Heart right ventricle (tissue), 16 donors: Measurements from ENCODE around the gene ST8SIA5. TPM values are rescaled to one million over a fixed set of nuclear protein-coding genes. Genes with fewer than 3 reads are reported as not detected.

ENCODE experiments used
- ATAC-seq, 8 donors: fragments of 200-7000 bp; cut with Tn5 transposase; one replicate each; pipeline ENCODE4 v1.9.1; 2020; ENCODE audit warnings: mild to moderate bottlenecking in 8 of 8, moderate library complexity in 8 of 8, moderate number of reproducible peaks in 1 of 8
- DNase-seq, 2 donors: peaks; one replicate each; pipeline ENCODE4 v3.0.0-alpha.2; 2020
- H3K27ac ChIP-seq, 10 donors: fragments of 200-600 bp; sonication (generic) in 2 of 10; one replicate each; pipeline versions ENCODE4 v1.5.0 to v1.8.0; 2020 to 2022; ENCODE audit warnings: mild to moderate bottlenecking in 3 of 10
- H3K27me3 ChIP-seq, 7 donors: fragments of 200-600 bp; one replicate each; pipeline ENCODE4 v1.8.0; 2021 to 2022; ENCODE audit warnings: mild to moderate bottlenecking in 2 of 7
- H3K36me3 ChIP-seq, 9 donors: fragments of 200-600 bp; sonication (generic) in 1 of 9; one replicate each; pipeline versions ENCODE4 v1.5.0 to v1.8.0; 2020 to 2022; ENCODE audit warnings: mild to moderate bottlenecking in 2 of 9
- H3K4me1 ChIP-seq, 9 donors: fragments of 200-600 bp; sonication (generic) in 1 of 9; one replicate each; pipeline versions ENCODE4 v1.5.0 to v1.8.0; 2020 to 2022; ENCODE audit warnings: mild to moderate bottlenecking in 4 of 9
- H3K4me3 ChIP-seq, 10 donors: fragments of 200-600 bp; sonication (generic) in 2 of 10; one replicate each; pipeline versions ENCODE4 v1.5.0 to v1.8.0; 2020 to 2022; ENCODE audit warnings: mild to moderate bottlenecking in 7 of 10, moderate library complexity in 2 of 10
- H3K9me3 ChIP-seq, 11 donors: fragments of 200-600 bp in 10 of 11; sonication (generic) in 2 of 11; one replicate each; pipeline versions ENCODE4 v1.5.0 to v1.8.0; 2013 to 2022; ENCODE audit warnings: mild to moderate bottlenecking in 2 of 11, control low read depth in 1 of 11, moderate library complexity in 1 of 11
- WGBS, 2 donors: extraction: QIAGEN DNeasy Blood & Tissue Kit; methylation state at CpG; one replicate each; pipeline ENCODE4 v1.1.7; 2013; ENCODE audit warnings: inconsistent platforms in 1 of 2; 5-methylcytosine and 5-hydroxymethylcytosine counted together
- intact Hi-C, 10 donors: fragments of 100-400 bp; cut with DNase I; formaldehyde crosslinking; loops; one replicate each; pipeline versions ENCODE4 v1.11.1 to v1.14.2; 2022
- polyA plus RNA-seq, 2 donors: library from polyadenylated mRNA; stranded (reverse); fragments of 200-250 nt; gene quantifications; one replicate each; pipeline ENCODE4 v1.2.3, GENCODE V29; 2013
- total RNA-seq, 10 donors: library from RNA; stranded (reverse); fragmentation: NEBNext Ultra II Directional in 3 of 10; extraction: Animal tissue kit (Norgen Biotek cat#: 25700) in 3 of 10; gene quantifications; one replicate each; pipeline versions ENCODE4 v1.2.1 to v1.2.4, GENCODE V29; 2021 to 2023
- TF ChIP-seq, protein P1 (sequence below), 9 donors: fragments of 200-600 bp; sonication (generic) in 2 of 9; IDR thresholded peaks; one replicate each; pipeline versions ENCODE4 v1.5.0 to v1.8.0; 2021 to 2022; ENCODE audit warnings: antibody characterized with exemption in 9 of 9, mild to moderate bottlenecking in 5 of 9, moderate library complexity in 1 of 9
- donor health status: Arrhythmogenic right ventricular cardiomyopathy.
- donor health status: ischemic (EF 13 %, LVEDD 7.1; RV severe dilation, severe dysfunction).
- donor health status: healthy with polysubstance abuse.
- donor health status: DM: no; HTN: yes; CAD: no.
- donor health status: DM: no; HTN: no; CAD: no.
- donor health status: ischemic (EF 25% LVEDD 6.9; RV normal size, moderate dysfunction).
- donor health status: ischemic (EF 25% LVEDD 5.7; RV mildly dilated, moderate dysfunction).
- donor health status: healthy.
- donor health status: DM: yes; HTN: yes; CAD: no.
- donor health status: Ischemic cardiomyopathy.
- donor health status: ischemic (EF 35%, LVEDD 5.7; RV mildly dilated, moderate dysfunction).
- donor health status: nonischemic (EF 11% LVEDD 7.7; RV severe dilation, severe dysfunction).
- donor health status: DM: yes; HTN: yes; CAD: no.
- donor health status: PGD.
- donor health status: ischemic (EF 29% LVEDD 5.4; RV normal size, mild dysfunction).
- donor health status: nonischemic (EF 23%, LVEDD 6.1; RV moderate dilation, normal function).

Gene ST8SIA5
- total and polyA plus RNA-seq, 12 donors, result 1.0 to 16.8 (median 5.1) TPM

DNA sequence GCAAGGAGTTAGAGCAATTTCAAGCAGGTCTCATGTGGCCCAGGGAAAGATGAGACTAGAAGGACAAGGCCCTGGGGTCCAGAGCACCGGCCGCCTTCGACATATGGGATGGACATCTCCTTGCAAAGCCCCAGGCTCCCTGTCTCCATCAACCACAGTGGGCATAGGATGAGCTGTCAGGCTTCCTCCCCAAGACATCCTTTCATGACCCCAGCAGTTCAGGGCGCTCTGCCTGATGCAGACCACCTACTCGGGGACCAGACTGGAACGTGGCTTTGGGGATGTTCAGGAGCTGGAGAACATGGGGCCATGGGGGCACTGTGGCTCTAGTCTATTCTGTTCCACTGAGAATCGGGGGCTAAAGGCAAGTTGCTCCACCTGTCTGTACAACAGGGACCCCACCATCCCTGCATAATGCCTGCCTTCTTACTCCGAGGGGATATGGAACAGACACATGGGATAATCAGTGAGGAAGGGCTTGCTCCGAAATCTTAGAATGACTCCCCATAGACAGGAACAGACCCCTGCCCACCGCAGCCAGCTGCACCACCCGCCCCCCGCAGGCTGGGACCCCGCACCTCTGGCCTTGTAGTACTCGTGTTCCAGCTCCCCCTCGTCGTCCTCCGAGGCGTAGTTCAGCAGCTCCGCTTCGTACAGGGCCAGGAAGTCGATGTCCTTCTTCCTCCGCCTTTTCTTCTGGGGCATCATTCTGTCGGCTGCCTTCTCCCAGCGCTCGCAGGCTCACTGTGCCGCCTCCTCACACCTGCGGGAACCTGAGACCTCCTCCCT, 100.3 kb downstream of the ST8SIA5 start:
- DNase-seq (no peak), ATAC-seq (no peak)
- intact Hi-C loops, result loop anchor here (2.0 to 10.0 kb wide), 12 partner anchors 99 to 509 kb away; a partner anchor contains a TSS
- no peaks in the 10 kb centered on the region for H3K36me3 ChIP-seq
- TF ChIP-seq, protein P1, sequence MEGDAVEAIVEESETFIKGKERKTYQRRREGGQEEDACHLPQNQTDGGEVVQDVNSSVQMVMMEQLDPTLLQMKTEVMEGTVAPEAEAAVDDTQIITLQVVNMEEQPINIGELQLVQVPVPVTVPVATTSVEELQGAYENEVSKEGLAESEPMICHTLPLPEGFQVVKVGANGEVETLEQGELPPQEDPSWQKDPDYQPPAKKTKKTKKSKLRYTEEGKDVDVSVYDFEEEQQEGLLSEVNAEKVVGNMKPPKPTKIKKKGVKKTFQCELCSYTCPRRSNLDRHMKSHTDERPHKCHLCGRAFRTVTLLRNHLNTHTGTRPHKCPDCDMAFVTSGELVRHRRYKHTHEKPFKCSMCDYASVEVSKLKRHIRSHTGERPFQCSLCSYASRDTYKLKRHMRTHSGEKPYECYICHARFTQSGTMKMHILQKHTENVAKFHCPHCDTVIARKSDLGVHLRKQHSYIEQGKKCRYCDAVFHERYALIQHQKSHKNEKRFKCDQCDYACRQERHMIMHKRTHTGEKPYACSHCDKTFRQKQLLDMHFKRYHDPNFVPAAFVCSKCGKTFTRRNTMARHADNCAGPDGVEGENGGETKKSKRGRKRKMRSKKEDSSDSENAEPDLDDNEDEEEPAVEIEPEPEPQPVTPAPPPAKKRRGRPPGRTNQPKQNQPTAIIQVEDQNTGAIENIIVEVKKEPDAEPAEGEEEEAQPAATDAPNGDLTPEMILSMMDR (IDR thresholded peaks at IDR 0.05), result no peak
- no peak overlapping the region for H3K27ac ChIP-seq
- no peaks in the 10 kb centered on the region for H3K9me3 ChIP-seq
- H3K4me3 ChIP-seq, result no peak overlapping the region
- H3K4me1 ChIP-seq, result no peaks in the 10 kb centered on the region
- 78 to 84% methylated on average over 27 of the region's 27 CpGs for WGBS, 2 donors
- H3K27me3 ChIP-seq, result no peaks in the 10 kb centered on the region

DNA sequence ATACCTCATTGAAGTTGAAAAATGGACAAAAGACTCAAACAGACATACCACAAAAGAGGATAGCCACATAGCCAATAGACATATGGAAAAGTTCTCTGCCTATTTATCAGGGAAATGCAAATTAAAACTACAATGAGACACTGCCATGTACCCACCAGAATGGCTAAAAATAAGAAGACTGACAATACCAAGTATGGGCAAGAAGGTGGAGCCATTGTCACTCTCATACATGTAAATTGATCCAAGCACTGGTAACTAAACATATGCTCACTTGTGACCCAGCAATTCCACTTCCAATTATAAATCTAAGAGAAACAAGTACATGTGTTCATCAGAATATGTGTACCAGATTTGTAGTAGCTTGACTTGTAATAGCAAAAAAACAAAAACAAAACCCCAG, 104.5 kb downstream of the ST8SIA5 start:
- no peak overlapping the region for H3K4me3 ChIP-seq
- no peaks in the 10 kb centered on the region for H3K9me3 ChIP-seq
- no peak for ATAC-seq
- no peak overlapping the region for H3K27ac ChIP-seq
- no peak for DNase-seq
- intact Hi-C loops, result loop anchor here in 6 of 10 donors (5.0 to 10.0 kb wide), 5 partner anchors 98 to 498 kb away; a partner anchor contains a TSS
- H3K36me3 ChIP-seq, result no peaks in the 10 kb centered on the region
- H3K27me3 ChIP-seq, result no peaks in the 10 kb centered on the region
- TF ChIP-seq, protein P1 (IDR thresholded peaks at IDR 0.05), result no peak
- no peaks in the 10 kb centered on the region for H3K4me1 ChIP-seq

DNA sequence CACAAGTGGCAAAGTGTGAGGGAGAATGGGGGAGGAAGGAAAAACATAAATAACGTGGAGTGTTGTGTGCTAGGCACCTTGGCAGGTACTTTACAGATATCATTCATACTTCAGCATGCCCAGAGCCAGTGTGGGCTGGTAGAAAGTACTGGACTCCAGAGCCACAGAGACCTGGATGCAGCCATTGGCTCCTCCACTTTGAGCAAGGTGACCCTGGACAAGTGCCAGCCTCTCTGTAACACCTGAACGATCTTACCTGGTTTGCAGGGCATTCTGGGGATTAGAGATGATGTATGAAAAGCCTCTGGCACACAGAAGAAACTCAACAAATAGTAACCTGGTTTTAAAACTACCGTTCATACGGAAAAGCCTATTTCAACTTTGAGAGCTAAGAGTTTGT, 106.2 kb downstream of the ST8SIA5 start:
- ATAC-seq, result no peak
- no peaks in the 10 kb centered on the region for H3K4me1 ChIP-seq
- no peak overlapping the region for H3K4me3 ChIP-seq
- intact Hi-C loops, result loop anchor here in 6 of 10 donors (5.0 to 10.0 kb wide), 5 partner anchors 96 to 496 kb away; a partner anchor contains a TSS
- 77 to 79% methylated on average over 4 of the region's 4 CpGs for WGBS, 2 donors
- no peaks in the 10 kb centered on the region for H3K9me3 ChIP-seq
- H3K27me3 ChIP-seq, result no peaks in the 10 kb centered on the region
- DNase-seq, result no peak
- no peaks in the 10 kb centered on the region for H3K36me3 ChIP-seq
- TF ChIP-seq, protein P1 (IDR thresholded peaks at IDR 0.05), result no peak
- no peak overlapping the region for H3K27ac ChIP-seq

DNA sequence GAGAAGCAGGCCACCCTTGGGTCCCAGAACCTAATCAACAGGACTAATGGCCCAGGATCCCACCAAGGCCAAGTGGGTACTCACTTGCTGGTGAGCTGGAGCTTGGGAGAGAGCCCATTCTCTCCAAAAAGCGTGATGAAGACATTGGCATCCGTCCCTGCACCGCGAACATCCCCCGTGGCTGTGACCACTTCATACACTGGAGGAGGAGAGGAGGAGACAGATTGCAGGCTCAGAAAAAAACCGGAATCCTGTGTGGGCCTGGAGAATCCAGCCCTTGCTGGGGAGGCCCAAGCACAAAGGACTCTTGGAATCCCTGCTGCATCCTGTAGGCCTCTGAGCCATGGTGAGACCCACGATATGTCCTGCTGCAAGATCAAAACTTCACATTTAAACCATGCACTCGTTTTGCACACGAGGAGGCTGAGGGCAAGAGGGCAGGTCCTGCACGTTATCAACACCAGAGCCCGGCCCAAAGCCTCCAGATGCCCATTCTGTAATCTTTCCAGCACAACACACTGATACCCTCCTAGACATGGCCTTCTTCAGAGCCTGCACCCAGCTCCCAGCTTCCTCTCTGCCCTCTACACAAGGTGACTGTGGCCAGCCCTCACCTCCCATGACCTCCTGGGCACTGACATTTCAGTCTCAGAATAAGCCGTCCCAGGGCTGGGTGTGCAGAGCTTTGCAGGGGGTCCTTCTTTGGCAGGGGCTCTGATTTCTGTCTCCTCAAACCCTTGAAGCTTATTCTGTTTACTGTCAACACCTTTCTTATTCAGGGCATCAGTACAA, 107.6 kb downstream of the ST8SIA5 start:
- Histone ChIP-seq H3K4me1 (no peaks in the 10 kb centered on the region), H3K27me3 (peaks cover 0 to under 1% (median 0%) of the 10 kb centered on the region in 7 donors), H3K36me3 (no peaks in the 10 kb centered on the region), H3K4me3 (no peak overlapping the region), H3K27ac (no peak overlapping the region), H3K9me3 (no peaks in the 10 kb centered on the region)
- DNase-seq, result no peak
- WGBS, 2 donors, result 48 to 55% methylated on average over 12 of the region's 12 CpGs
- intact Hi-C loops, result no loop called here
- TF ChIP-seq, protein P1 (IDR thresholded peaks at IDR 0.05), result no peak
- peak in 6 of 8 donors; percentile 46 to 71 (median 60) for ATAC-seq
